NCI-H2107 treated with DMSO at 0.1 percent for 48 hours (cell line): Measurements from ENCODE around the gene SEMA3C.

Experiments
- DNase-seq: peaks from one replicate; lab custom pipeline; 2025; ENCODE audit not compliant: unreplicated experiment; lab: John Stamatoyannopoulos, UW

SEMA3C gene

GRCh38 chr7:80890426-80891258 is 28.2 kb downstream of the SEMA3C start:
- DNase-seq, result no peak

GRCh38 chr7:80889525-80889924 is 29.3 kb downstream of the SEMA3C start:
- no peak for DNase-seq

GRCh38 chr7:80885757-80886156 is 33.1 kb downstream of the SEMA3C start:
- no peak for DNase-seq

DNA sequence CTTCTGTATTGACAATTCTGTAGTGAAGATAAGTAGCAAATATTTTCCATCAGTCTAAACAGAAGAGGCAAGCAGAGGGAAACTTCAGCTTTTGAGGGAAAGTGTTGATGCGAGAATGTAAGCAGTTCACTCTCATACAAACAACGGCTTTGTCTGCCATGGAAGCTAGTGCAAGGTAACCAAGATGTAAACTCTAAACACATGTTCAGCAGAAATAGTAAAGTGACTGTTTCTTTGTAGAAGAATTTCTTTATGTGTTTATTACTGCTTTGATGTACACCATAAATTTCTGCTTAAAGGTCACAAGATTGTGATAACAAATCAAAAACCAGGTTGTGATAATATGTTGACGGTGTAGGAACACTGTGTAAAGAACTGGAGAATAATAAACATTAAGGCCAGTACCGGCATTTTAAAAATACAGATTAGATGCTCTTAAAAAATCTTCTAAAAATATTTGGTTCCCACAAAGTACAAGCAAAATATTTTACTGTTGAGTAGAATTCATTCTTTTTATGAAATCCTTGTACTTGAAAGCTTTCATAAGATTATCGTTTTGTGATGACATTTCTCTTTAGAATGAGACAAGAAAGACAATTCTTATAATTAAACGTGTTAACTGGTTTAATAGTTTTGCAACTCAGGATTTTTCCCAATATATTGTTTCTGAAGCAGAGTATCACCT is 34.2 kb downstream of the SEMA3C start:
- DNase-seq, result no peak

- DNase-seq, result no peak
Measured at GRCh38 chr7:80883154-80884025, 35.5 kb downstream of the SEMA3C start.

DNA sequence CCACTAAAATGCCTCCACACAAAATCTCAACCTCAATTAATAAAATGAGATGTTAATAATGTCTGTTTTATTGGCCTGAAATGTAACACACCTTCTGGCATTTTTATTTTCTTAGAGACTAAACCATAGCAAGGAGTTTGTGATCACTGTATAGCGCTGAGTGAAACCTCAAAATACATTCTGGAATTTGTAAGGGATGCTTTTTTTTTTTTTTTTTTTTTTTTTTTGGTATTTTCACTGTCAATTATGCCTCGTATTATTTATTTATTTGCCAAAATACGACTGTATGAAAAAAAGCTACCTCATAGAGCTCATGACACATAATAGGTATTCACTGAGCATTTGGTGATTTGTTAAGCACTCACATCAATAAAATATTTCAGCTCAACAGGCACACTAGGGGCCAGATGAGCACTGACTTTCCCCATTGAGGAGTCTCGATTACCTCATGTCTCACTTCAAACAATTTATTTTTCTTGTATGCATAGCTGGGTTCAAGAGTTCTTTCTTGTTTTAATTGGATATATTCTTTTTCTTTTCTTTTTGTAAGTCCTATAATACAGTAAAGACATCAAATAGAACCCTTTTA is 36.5 kb downstream of the SEMA3C start:
- no peak for DNase-seq

- DNase-seq, result no peak
Measured at GRCh38 chr7:80881351-80881900, 37.4 kb downstream of the SEMA3C start.

- no peak for DNase-seq
Measured at GRCh38 chr7:80879849-80880248, 39.0 kb downstream of the SEMA3C start.

DNA sequence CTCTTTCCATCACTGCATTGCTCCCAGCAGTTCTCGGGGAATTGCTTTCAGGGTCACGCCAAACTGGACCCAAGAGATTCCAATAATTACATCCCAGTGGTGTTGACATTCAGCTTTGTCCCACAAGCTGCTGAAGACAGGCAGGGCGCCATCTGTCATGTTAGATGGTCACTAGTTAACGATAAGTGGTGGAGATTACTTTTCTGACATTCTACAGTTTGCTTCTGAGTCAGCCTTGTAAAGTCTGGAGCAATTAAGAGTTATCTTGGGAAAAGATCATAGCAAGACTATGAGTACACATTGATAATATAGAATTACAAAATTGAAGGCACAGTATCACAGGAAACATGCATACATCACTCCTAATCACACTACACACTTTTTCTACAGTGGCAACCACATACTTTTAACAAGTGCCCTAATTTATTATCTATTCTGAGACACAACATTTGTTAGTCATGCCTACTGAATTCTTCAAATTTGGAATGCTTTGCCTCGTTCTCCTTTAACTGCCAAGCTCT is 41.9 kb downstream of the SEMA3C start:
- DNase-seq, result no peak

GRCh38 chr7:80875537-80876120 is 43.2 kb downstream of the SEMA3C start:
- no peak for DNase-seq

DNA sequence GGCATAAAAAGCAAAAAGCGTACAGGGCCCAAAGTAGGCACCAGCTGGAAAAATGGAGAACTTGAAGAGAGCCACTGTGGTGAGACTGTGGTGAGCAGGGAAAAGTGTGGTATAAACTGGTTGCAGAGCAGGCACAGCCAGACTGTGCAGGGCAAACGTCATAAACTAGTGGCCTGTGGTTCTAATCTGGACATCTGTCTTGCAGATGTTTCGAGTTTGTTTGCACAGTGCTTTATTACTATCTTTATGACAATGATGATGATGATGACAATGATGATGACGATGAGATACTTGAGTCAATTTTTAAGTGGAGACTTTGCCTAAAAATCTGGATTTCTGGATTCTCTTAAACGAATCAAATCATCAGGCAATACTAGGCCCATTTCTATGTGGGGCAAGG is 45.7 kb downstream of the SEMA3C start:
- no peak for DNase-seq

- no peak for DNase-seq
Measured at GRCh38 chr7:80871228-80871627, 47.6 kb downstream of the SEMA3C start.

DNA sequence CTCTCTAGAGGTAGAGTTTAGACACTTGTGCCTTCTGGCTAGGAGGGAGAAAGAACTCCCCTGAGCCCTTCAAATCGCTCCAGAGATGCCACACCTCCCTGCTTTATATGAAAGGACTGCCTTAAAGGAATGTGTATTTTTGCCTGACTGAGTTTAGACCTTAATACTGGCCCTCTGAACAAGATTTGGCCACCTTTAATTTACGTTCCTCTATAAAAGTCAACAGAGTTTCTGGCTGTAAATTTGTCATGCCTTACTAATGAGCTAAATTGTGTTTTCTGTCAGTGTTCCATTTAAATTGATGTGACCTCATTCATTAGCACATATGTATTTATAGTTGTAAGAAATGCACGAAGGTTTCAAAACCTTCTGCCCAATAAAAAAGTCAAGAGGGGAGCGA is 48.0 kb downstream of the SEMA3C start:
- DNase-seq, result no peak

- no peak for DNase-seq
Measured at GRCh38 chr7:80869821-80870751, 48.8 kb downstream of the SEMA3C start.

GRCh38 chr7:80869106-80869784 is 49.6 kb downstream of the SEMA3C start:
- no peak for DNase-seq

GRCh38 chr7:80868566-80868965 is 50.3 kb downstream of the SEMA3C start:
- DNase-seq, result no peak

- no peak for DNase-seq
Measured at GRCh38 chr7:80860554-80860953, 58.3 kb downstream of the SEMA3C start.

DNA sequence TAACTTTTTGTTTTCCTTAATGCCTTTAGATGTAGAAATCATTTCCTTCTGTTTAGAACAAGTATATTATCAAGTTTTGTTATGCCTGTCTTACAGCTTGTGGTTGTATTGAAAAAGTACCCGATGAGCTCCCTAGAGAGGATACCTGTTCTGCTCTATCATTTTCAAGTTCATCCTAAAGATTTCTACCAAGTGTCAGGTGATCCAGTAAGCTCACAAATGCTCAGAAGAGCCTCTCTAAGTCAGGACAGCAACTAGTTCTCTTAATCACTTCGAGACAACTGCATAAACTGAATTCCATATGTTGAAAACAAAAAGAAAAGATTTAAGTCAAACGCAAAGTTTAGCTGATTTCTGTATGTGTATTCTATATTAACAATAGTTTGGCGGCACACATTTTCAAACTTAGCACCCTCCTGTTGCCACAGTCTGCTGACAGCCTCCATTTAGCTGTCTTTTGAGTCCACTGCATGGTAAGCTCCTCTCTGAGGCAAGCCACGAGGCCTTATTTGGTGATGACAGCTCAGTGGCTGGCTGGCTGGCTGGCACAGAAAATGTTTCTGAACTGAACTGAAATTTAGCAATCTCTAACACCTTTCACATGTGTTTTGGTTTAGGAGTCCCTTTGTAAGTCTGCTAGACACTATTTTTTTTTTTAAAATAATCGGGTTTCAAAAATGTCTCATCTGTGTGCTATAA is 59.4 kb downstream of the SEMA3C start:
- no peak for DNase-seq
